RWPE1 (cell line): ENCODE data around the gene EMP2.

Experiments
- CTCF ChIA-PET: fragments of 350-600 bp; sonication (Branson Sonifier 250); formaldehyde crosslinking; extraction: SDS; loops from one replicate; lab custom pipeline; 2021; lab: Yijun Ruan, JAX
- POLR2A ChIA-PET: fragments of 400-600 bp; formaldehyde crosslinking; extraction: SDS; loops from one replicate; lab custom pipeline; 2020; ENCODE audit warnings: antibody characterized with exemption; ENCODE audit not compliant: low non-redundant PET; lab: Yijun Ruan, JAX
- DNase-seq: peaks from one replicate; pipeline ENCODE4 v3.0.0; 2012; ENCODE audit warnings: low spot score
- H3K27ac ChIP-seq: fragments of 450-650 bp; 2 replicates; pipeline ENCODE4 v1.5.1; 2017
- TF ChIP-seq, protein P1 (sequence below): fragments of 450-650 bp; conservative IDR thresholded peaks from 2 replicates; pipeline ENCODE4 v1.5.1; 2017; ENCODE audit warnings: low read depth, mild to moderate bottlenecking

EMP2 gene

DNA sequence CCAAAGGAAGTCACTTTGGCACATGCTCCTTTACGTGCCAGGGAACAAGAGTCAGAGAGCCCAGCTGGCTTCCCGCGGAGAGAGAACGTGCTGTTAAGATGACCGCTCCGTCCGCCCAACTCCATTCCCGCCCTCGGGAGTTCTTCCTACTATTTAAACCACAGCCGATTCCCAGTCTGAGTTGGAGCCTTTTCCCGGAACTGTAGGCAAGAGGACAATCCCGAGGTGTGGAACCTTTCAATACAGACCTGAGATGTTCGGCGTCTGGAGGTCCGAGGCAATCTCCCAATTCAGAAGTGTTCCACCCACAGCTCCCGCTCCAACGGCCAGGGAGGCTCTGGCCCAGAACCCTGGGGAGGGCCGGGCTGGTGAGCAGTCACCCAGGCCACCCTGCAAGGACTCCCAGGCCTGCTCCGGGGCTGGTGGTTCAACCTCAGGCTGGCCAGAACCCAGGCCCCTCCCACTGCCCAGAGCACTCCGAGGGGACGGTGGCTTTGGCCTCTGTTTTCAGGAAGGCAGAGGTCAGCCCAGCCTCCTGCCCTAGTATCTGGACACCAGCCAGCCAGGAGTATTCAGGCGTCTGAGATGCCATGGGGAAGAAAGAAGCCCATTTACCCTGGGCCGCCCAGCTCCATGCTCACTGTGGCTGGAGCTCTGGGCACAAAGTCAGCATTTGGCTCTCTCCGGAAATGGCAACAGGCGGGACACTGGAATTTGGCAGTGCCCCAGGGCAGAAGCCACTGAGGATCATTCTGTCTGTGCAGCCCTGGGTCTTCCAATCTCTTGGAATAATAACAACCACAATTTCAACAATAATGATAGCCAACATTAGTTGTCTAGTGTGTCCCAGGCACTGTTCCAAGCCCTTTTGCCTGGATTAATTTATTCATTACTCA lies 21.4 kb downstream of the EMP2 start:
- no peak for DNase-seq
- ChIA-PET CTCF (interaction anchor here (0.5 kb wide), 1 partner anchor 114 kb away, joined by 3 read pairs; no protein-coding TSS in a partner anchor), POLR2A (no interaction called here)
- TF ChIP-seq, protein P1, sequence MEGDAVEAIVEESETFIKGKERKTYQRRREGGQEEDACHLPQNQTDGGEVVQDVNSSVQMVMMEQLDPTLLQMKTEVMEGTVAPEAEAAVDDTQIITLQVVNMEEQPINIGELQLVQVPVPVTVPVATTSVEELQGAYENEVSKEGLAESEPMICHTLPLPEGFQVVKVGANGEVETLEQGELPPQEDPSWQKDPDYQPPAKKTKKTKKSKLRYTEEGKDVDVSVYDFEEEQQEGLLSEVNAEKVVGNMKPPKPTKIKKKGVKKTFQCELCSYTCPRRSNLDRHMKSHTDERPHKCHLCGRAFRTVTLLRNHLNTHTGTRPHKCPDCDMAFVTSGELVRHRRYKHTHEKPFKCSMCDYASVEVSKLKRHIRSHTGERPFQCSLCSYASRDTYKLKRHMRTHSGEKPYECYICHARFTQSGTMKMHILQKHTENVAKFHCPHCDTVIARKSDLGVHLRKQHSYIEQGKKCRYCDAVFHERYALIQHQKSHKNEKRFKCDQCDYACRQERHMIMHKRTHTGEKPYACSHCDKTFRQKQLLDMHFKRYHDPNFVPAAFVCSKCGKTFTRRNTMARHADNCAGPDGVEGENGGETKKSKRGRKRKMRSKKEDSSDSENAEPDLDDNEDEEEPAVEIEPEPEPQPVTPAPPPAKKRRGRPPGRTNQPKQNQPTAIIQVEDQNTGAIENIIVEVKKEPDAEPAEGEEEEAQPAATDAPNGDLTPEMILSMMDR = no peak
- H3K27ac ChIP-seq = peak overlapping the region; percentile 38; the same call in 1 of the 2 replicates

DNA sequence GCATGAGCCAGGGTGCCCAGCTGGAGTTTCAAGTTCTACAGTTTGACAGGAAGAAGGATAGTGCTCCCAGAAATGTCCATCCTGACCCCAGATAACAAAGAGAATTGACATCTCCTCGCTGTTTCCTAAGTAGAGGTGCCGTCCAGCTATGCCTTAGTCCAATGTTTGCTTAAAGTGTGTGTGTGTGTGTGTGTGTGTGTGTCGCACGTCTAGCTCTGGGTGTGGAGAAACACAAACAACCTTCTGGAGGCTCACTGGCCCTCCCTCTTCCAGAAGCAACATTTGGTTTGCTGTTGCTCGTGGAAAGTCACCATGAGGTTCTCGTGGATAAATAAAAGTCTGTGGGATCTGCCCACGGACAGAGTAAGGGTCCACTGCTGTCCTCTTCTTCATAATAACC lies 22.1 kb downstream of the EMP2 start:
- no peak overlapping the region for H3K27ac ChIP-seq
- DNase-seq = no peak
- TF ChIP-seq, protein P1 = no peak
- ChIA-PET CTCF (interaction anchor here (0.8 kb wide), 1 partner anchor 178 kb away, joined by 3 read pairs; no protein-coding TSS in a partner anchor), POLR2A (no interaction called here)

DNA sequence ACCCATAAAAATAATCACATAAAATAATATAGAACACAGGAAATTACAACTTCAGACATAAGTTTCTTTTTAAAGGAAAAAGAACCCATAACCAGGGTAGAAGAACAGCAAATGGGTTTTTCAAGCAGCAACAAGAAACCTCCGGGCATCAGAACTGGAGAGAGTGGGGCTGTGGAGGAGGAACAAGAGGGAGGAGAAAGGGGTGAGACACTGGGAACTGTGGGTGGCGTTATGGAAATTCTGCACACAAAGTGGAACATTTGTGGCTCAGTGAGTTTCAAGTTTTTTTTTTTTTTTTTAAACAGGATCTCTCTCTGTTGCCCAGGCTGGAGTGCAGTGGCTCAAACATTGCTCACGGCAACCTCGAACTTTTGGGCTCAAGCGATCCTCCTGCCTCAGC lies 22.6 kb downstream of the EMP2 start:
- ChIA-PET CTCF (interaction anchor here (0.8 kb wide), 1 partner anchor 178 kb away, joined by 3 read pairs; no protein-coding TSS in a partner anchor), POLR2A (no interaction called here)
- TF ChIP-seq, protein P1 = no peak
- no peak overlapping the region for H3K27ac ChIP-seq
- no peak for DNase-seq

DNA sequence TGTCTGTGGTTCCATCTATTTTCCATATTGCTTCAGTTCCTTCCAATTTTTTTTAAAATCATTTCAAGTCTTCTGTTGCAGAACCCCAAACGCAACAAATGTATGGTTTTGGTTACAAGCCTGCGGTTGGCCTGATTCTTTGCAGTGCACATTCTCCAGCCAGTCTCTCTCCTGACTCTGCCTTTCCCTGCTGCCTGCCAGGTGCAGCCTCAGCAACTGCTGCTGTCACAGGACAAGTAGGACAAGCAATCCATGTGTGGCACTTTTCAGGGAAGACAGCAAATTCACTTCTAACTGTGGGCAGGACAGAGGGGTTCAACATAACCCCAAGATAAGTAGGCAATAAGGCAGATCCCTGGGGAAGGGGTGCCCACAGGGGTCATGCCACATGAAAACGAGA lies 24.2 kb downstream of the EMP2 start:
- CTCF ChIA-PET = no interaction called here
- no peak overlapping the region for H3K27ac ChIP-seq
- TF ChIP-seq, protein P1 = no peak
- DNase-seq = no peak
- POLR2A ChIA-PET = interaction anchor here (0.6 kb wide), 1 partner anchor 315 kb away, joined by 3 read pairs; no protein-coding TSS in a partner anchor

DNA sequence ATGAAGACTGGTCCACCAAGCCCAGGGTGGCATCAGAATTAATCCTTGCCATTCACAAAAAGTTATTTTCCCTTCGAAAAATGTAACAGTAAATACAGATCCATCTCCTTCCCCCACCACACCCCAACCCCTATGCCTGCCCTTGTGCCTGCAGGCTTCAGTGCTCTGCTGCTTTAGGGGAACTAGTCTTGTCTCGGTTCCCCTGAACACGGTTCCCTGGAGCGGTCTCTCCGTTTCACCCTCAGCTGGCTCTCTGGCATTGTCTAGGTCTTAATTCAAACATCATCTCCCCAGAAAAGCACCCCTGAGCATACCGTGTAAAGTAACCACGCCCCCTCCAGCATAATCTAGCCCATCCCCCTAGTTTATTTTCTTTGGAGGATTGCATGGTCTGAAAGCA lies 25.8 kb downstream of the EMP2 start:
- CTCF ChIA-PET = no interaction called here
- DNase-seq = no peak
- TF ChIP-seq, protein P1 = no peak
- POLR2A ChIA-PET = no interaction called here
- H3K27ac ChIP-seq = no peak overlapping the region

DNA sequence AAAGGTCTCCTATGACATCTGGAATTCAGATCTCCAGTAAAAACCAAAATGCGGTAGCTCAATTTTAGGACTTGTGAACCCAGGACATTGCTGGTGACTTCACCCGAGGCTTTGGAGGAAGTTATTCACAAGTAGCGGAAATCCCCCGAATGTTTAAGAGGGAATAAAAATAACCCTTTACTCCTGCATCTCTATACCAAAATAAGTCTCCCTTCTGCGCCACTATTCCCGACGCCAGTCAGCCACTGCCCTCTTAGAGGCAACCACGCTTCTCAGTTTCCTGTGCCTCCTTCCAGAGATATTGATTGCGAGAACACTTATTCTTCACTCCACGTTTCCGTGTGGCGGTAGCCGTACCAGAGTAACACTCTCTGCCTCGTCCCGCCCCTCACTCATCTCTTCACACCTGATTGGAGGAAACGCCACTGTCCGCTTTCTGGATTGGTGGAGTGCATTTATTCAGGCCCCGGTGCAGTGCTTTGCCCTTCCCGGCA lies 27.4 kb downstream of the EMP2 start:
- H3K27ac ChIP-seq = no peak overlapping the region
- TF ChIP-seq, protein P1 = no peak
- CTCF ChIA-PET = no interaction called here
- POLR2A ChIA-PET = no interaction called here
- DNase-seq = no peak
